H1 (cell line): Measurements from ENCODE around the gene RHOC.

Experiments
- EGR1 ChIP-seq: IDR thresholded peaks from 2 replicates; pipeline ENCODE4 v1.6.1; 2011; ENCODE audit warnings: low read depth, low read length, borderline replicate concordance
- JUND ChIP-seq: IDR thresholded peaks from 2 replicates; pipeline ENCODE4 v1.6.1; 2011; ENCODE audit warnings: mild to moderate bottlenecking, improper control_type of control experiment, low read length
- TF ChIP-seq, protein P1 (sequence below), 3 experiments: IDR thresholded peaks; 1 replicate in 2 of 3; 2 replicates in 1 of 3; pipeline versions ENCODE4 v1.5.1 to v1.6.1; 2011; ENCODE audit warnings: low read length in 3 of 3, mild to moderate bottlenecking in 3 of 3, inconsistent platforms in 2 of 3, low read depth in 1 of 3, moderate library complexity in 1 of 3; ENCODE audit not compliant: insufficient read depth in 1 of 3; ENCODE audit errors: control extremely low read depth in 1 of 3

DNA sequence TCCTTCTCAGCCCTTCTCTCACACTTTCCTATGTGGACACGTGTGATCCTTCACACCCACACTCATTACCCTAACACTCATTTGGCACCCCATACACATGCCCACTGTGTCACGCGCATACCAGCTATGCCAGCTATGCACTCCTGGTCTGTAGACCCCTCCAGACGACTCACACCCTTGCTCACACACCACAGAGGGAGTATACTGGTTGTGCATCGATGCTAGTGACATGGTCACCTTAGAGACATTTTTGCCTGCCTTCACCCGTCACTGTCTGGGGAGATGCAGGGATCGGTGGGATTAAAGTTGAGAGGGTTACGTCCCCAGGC is 16.5 kb upstream of the RHOC start:
- TF ChIP-seq, protein P1, sequence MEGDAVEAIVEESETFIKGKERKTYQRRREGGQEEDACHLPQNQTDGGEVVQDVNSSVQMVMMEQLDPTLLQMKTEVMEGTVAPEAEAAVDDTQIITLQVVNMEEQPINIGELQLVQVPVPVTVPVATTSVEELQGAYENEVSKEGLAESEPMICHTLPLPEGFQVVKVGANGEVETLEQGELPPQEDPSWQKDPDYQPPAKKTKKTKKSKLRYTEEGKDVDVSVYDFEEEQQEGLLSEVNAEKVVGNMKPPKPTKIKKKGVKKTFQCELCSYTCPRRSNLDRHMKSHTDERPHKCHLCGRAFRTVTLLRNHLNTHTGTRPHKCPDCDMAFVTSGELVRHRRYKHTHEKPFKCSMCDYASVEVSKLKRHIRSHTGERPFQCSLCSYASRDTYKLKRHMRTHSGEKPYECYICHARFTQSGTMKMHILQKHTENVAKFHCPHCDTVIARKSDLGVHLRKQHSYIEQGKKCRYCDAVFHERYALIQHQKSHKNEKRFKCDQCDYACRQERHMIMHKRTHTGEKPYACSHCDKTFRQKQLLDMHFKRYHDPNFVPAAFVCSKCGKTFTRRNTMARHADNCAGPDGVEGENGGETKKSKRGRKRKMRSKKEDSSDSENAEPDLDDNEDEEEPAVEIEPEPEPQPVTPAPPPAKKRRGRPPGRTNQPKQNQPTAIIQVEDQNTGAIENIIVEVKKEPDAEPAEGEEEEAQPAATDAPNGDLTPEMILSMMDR (IDR thresholded peaks at IDR 0.05; ENCODE audit: control extremely low read depth in 1 of 3, insufficient read depth in 1 of 3, low read depth in 1 of 3, low read length in 3 of 3): no peak
- TF ChIP-seq EGR1 (no peak), JUND (no peak)
